Esophagus muscularis mucosa (tissue), 4 donors: ENCODE data around the gene CDC25B.

Experiments
- EP300 ChIP-seq: sonication (generic); formaldehyde crosslinking; IDR thresholded peaks from one replicate; pipeline ENCODE4 v1.6.1; 2017; ENCODE audit warnings: antibody characterized with exemption
- POLR2A ChIP-seq: fragments of 450-650 bp; IDR thresholded peaks from one replicate; pipeline ENCODE4 v1.6.1; 2017; ENCODE audit warnings: antibody characterized with exemption, moderate library complexity, mild to moderate bottlenecking, low read depth
- TF ChIP-seq, protein P1 (sequence below), 3 experiments: fragments of 200-600 bp in 2 of 3; fragments of 450-650 bp in 1 of 3; sonication (generic) in 2 of 3; IDR thresholded peaks; one replicate each; pipeline ENCODE4 v1.5.1; 2017 to 2019; ENCODE audit warnings: antibody characterized with exemption in 3 of 3, mild to moderate bottlenecking in 2 of 3, moderate library complexity in 1 of 3

DNA sequence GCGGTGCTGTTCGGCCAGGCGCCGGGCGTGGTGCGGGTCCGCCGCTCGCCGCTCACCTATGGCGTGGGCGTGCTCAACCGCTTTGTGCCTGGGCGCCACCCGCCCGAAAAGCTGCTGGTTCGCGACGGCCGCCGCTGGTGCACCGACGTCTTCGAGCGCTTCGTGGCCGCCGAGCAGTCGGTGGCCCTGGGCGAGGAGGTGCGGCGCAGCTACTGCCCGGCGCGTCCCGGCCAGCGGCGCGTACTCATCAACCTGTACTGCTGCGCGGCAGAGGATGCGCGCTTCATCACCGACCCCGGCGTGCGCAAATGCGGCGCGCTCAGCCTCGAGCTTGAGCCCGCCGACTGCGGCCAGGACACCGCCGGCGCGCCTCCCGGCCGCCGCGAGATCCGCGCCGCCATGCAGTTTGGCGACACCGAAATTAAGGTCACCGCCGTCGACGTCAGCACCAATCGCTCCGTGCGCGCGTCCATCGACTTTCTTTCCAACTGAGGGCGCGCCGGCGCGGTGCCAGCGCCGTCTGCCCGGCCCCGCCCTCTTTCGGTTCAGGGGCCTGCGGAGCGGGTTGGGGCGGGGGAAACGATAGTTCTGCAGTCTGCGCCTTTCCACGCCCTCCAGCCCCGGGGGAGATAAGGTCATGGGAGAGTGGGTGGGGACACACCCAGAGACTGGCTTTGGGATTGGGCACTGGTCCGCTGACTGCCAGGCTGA, 44.3 kb upstream of the CDC25B start:
- TF ChIP-seq, protein P1, sequence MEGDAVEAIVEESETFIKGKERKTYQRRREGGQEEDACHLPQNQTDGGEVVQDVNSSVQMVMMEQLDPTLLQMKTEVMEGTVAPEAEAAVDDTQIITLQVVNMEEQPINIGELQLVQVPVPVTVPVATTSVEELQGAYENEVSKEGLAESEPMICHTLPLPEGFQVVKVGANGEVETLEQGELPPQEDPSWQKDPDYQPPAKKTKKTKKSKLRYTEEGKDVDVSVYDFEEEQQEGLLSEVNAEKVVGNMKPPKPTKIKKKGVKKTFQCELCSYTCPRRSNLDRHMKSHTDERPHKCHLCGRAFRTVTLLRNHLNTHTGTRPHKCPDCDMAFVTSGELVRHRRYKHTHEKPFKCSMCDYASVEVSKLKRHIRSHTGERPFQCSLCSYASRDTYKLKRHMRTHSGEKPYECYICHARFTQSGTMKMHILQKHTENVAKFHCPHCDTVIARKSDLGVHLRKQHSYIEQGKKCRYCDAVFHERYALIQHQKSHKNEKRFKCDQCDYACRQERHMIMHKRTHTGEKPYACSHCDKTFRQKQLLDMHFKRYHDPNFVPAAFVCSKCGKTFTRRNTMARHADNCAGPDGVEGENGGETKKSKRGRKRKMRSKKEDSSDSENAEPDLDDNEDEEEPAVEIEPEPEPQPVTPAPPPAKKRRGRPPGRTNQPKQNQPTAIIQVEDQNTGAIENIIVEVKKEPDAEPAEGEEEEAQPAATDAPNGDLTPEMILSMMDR (IDR thresholded peaks at IDR 0.05) = no peak
- TF ChIP-seq EP300 = no peak
- TF ChIP-seq POLR2A = no peak
